GM19351 (cell line): ENCODE measurements around the gene LACC1.

Experiments used
- ATAC-seq: cut with Tn5 transposase; IDR thresholded peaks from one replicate; pipeline ENCODE4 v1.9.1; 2021; ENCODE audit warnings: mild to moderate bottlenecking, moderate library complexity; ENCODE audit not compliant: unreplicated experiment

Gene LACC1

DNA sequence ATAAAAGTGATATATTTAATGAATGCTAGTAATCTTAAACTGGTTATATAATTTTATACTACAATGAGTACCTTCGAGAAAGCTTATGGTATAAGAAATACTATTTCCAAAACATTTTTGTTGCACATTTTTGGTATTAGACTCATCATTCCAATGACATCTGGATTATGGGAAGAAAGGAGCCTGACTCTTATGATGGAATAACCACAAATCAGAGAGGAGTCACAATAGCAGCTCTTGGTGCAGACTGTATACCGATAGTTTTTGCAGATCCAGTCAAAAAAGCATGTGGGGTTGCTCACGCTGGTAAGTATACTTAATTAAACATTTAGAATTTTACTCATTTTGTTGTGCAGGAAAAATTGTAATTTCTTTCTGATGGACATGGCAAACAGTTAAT is 3.9 kb downstream of the LACC1 start:
- ATAC-seq, result no peak

DNA sequence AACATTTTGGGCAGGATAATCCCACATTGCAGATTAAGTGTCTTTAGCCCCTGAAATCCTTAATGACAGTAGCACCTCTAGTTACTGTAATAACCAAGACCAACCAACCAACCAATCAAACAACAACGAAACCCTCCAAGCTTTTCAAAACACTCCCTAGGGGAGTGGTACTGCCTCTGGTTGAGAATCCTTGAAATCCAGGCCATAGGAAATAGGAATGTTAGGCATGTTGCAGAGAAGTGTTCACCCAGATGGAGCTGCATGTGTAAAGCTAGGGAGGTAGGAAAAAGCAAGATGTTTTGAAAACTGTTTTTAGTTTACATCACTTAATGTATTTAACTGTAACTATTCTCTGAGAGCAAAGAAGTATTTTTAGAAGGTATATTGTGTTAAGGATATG is 4.5 kb downstream of the LACC1 start:
- no peak for ATAC-seq

DNA sequence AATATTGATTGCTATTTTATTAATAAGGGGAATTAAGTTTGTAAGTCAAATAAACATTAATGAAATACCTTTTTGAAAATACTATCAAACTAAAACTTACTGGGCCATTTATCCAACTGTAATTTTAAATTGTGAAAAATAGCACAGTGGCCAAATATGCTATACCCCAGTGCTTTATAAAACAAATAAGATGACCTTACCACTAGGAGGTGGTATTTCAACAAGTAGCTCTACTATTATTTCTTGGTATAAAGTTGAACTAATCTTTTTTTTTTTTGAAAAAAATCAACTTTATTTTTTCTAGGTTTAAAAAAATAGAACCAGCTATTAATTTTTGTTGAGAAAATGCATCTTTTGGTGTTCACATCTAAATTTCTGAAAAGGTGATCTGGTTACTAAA is 14.7 kb downstream of the LACC1 start:
- ATAC-seq, result no peak

DNA sequence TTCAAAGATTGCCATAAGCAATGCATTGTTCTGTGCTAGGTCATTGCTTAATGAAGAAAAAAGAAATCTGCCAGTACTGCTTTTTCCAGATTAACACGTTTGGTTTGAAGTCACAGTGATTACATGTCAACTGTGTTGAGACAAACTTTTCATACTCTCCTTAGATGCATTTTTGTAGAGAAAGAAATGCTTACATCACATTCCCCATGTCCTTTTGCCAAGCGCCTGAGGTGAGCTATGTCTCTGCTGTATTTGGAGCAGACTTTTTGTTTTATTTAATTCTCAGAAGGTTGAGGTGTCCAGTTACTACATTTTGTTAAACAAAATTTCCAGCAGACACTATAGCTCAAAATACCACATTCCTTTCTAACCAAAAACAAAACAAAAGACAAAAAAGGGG is 16.2 kb downstream of the LACC1 start:
- ATAC-seq, result no peak

DNA sequence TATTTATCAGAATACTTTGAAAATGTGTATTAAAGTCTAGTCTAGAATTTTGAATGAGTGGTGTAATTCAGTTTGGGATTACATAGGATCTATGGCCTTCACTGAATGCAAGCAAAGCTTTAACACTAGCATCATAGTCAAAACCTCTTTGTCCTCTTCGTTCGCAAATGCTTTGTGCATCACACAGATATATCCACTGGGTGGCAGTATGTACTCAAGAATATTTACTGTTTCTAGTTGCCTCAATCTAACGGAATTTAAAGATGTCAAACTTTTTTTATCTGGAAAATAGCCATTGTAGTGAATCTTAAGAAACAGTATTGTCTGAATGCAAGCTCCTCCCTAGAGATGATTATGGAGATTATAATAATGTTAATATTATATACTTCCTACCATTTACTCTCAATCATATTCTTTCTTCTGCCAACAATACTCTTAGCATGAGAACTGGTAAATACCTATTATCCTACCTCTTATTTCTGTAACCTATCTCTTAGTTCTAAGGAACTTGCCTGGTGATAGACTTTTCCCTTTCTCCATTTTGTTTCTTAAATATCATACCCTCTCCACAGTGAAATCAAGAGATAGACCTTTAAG is 25.8 kb downstream of the LACC1 start:
- ATAC-seq, result no peak

GRCh38 chr13:43908156-43909126 is 28.7 kb downstream of the LACC1 start:
- no peak for ATAC-seq

DNA sequence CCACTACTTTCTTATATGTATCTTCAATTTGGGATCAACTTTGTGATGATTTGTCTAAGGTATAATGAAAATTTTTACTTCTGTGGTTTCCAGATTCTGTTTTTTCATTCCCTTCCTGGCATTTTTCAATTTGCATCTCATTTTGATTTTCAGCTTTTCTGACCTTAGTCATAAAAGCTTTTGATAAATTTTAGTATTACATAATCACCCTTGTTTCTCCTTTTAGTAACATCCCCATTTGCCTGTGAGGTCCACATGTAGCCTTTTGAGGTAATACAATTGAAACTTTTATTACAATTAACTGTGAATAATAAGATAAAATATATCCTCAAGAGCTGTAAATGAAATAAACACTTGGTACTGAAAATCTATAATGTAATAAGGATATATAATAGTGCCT is 31.2 kb downstream of the LACC1 start:
- ATAC-seq, result no peak

DNA sequence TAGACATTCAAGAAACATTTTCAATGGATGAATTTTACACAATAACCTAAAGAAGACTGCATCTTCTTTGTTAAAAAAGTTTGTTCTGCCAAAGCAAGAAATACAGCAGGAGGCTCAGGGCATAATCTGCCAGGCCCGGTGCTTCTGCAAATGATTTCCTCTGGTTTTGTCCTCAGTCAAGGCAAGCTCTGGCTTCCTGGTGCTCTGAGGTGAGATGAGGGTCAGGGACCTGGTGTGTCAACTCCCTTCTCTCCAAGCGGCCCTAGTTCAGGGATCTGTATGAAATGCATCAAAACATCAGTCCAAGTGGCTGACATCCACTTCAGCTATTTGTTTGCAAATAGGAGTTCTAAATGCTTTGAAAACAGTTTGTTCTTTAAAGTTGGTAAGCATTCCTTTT is 31.6 kb downstream of the LACC1 start:
- ATAC-seq, result no peak

DNA sequence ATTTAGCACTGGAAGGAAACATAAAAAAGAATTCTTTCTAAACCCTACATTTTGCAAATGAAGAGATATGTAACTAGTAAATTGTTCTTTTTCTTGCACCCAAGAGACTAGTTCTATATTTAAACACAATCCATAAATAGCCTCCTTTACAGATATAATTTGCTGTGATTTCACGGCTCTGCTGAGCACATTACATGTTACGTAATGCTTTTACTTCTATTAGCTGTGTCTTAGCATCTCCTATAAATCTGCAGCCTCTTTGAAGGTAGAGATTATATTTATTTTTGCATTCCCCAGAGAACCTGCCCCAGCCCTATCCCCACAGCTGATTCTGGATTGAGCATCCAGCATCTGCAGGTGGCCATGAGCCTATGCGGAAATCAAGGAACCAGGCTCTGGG is 32.2 kb downstream of the LACC1 start:
- ATAC-seq, result no peak

GRCh38 chr13:43915451-43915850 is 35.7 kb downstream of the LACC1 start:
- ATAC-seq, result no peak

- ATAC-seq, result no peak
These were observed 37.1 kb downstream of the LACC1 start for GRCh38 chr13:43916828-43917227.

- no peak for ATAC-seq
These were observed 38.9 kb downstream of the LACC1 start for GRCh38 chr13:43918636-43919035.

GRCh38 chr13:43920965-43921674 is 41.4 kb downstream of the LACC1 start:
- ATAC-seq, result no peak

- ATAC-seq, result peak; percentile 98
These were observed 45.0 kb downstream of the LACC1 start for GRCh38 chr13:43924549-43925245.

DNA sequence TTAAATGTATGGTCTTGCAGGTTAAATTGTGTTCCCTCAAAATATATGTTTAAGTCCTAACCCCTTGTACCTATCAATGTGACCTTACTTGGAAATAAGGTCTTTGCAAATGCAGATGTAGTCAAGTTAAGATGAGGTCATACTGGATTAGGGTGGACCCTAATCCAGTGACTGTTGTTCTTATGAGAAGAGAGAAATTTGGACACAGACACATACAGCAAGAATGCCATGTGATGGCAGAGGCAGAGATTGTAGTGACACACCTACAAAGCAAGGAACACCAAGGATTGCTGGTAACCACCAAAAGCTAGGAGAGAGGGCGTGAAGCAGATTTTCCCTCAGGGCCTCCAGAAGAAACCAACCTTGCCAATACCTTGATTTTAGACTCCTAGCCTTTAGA is 50.2 kb downstream of the LACC1 start:
- no peak for ATAC-seq

- ATAC-seq, result peak; percentile 99
These were observed 53.7 kb downstream of the LACC1 start for GRCh38 chr13:43933378-43933777.

DNA sequence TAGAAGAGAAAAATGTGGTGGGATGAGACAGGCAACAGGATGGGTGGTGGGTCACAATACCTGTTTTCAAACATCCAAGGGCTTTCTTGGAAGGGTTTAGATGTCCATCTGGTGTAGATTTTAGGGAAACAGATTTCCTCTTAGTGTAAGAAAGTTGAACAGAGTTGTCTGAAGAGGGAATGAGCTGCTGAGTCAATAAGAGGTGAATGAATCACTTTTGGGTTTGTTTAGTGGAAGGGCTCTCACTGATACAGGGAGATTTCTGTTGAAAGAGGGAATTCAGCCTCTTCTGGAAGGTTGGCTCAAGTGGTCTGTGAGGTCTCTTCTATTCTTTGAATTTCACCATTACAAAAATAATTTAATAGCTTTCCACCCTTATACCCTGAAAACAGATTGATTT is 54.6 kb downstream of the LACC1 start:
- ATAC-seq, result no peak

- ATAC-seq, result no peak
These were observed 56.2 kb downstream of the LACC1 start for GRCh38 chr13:43935878-43936277.

GRCh38 chr13:43936647-43937046 is 56.9 kb downstream of the LACC1 start:
- no peak for ATAC-seq

GRCh38 chr13:43937839-43938238 is 58.1 kb downstream of the LACC1 start:
- ATAC-seq, result no peak

- ATAC-seq, result no peak
These were observed 58.7 kb downstream of the LACC1 start for GRCh38 chr13:43938449-43938848.
